Liver (tissue), 9 donors: Measurements from ENCODE around the gene MEIS2. TPM values are rescaled to one million over a fixed set of nuclear protein-coding genes. Genes with fewer than 3 reads are reported as not detected.
A peak's percentile ranks its signal among the peaks of the same experiment; 100 is the strongest.

Source experiments
- DNase-seq: peaks from one replicate; pipeline ENCODE4 v3.0.0-alpha.2; 2017; ENCODE audit warnings: low spot score
- H3K27ac ChIP-seq, 2 donors: one replicate each; pipeline ENCODE4 v1.7.0; 2013; ENCODE audit warnings: inconsistent platforms in 2 of 2, low read length in 2 of 2, control low read depth in 1 of 2, low read depth in 1 of 2, mild to moderate bottlenecking in 1 of 2
- H3K27me3 ChIP-seq, 4 donors: one replicate each; pipeline versions ENCODE4 v1.6.1 to v1.7.0; 2013; ENCODE audit warnings: low read length in 3 of 4, inconsistent platforms in 1 of 4, mild to moderate bottlenecking in 1 of 4, moderate library complexity in 1 of 4; ENCODE audit not compliant: control insufficient read depth in 4 of 4, insufficient read depth in 4 of 4
- H3K36me3 ChIP-seq, 4 donors: one replicate each; pipeline versions ENCODE4 v1.6.1 to v1.7.0; 2013; ENCODE audit warnings: low read length in 3 of 4, mild to moderate bottlenecking in 3 of 4, low read depth in 1 of 4, moderate library complexity in 1 of 4; ENCODE audit not compliant: control insufficient read depth in 4 of 4, insufficient read depth in 3 of 4
- H3K4me1 ChIP-seq, 4 donors: one replicate each; pipeline versions ENCODE4 v1.6.1 to v1.7.0; 2013; ENCODE audit warnings: low read length in 3 of 4, mild to moderate bottlenecking in 3 of 4, moderate library complexity in 1 of 4; ENCODE audit not compliant: control insufficient read depth in 4 of 4, insufficient read depth in 4 of 4
- H3K4me3 ChIP-seq, 3 donors: one replicate each; pipeline versions ENCODE4 v1.6.1 to v1.7.0; 2013; ENCODE audit warnings: low read length in 3 of 3, control low read depth in 1 of 3, low read depth in 1 of 3, mild to moderate bottlenecking in 1 of 3
- H3K9ac ChIP-seq, 2 donors: one replicate each; pipeline ENCODE4 v1.7.0; 2013; ENCODE audit warnings: low read length in 2 of 2, mild to moderate bottlenecking in 2 of 2, moderate library complexity in 2 of 2, control low read depth in 1 of 2, low read depth in 1 of 2
- H3K9me3 ChIP-seq, 4 donors: one replicate each; pipeline versions ENCODE4 v1.6.1 to v1.7.0; 2013; ENCODE audit warnings: low read length in 3 of 4; ENCODE audit not compliant: control insufficient read depth in 4 of 4
- EGR1 ChIP-seq, 2 donors: IDR thresholded peaks; 2 replicates each; pipeline ENCODE4 v1.6.1; 2016 to 2018; ENCODE audit warnings: antibody characterized with exemption in 2 of 2, low read depth in 2 of 2
- FOXA1 ChIP-seq: IDR thresholded peaks from 2 replicates; pipeline ENCODE4 v1.6.1; 2016; ENCODE audit warnings: antibody characterized with exemption
- FOXA2 ChIP-seq: IDR thresholded peaks from 2 replicates; pipeline ENCODE4 v1.6.1; 2016; ENCODE audit warnings: antibody characterized with exemption
- GABPA ChIP-seq, 2 donors: IDR thresholded peaks in 1 of 2; conservative IDR thresholded peaks in 1 of 2; 2 replicates each; pipeline ENCODE4 v1.6.1; 2016; ENCODE audit warnings: antibody characterized with exemption in 2 of 2, mild to moderate bottlenecking in 1 of 2, moderate library complexity in 1 of 2
- HNF4A ChIP-seq, 2 donors: conservative IDR thresholded peaks; 2 replicates each; pipeline ENCODE4 v1.6.1; 2016; ENCODE audit warnings: antibody characterized with exemption in 2 of 2, mild to moderate bottlenecking in 2 of 2
- HNF4G ChIP-seq: IDR thresholded peaks from 2 replicates; pipeline ENCODE4 v1.6.1; 2016; ENCODE audit warnings: antibody characterized with exemption
- JUND ChIP-seq, 2 donors: IDR thresholded peaks; 2 replicates each; pipeline ENCODE4 v1.6.1; 2016; ENCODE audit warnings: antibody characterized with exemption in 2 of 2
- NR2F2 ChIP-seq: IDR thresholded peaks from 2 replicates; pipeline ENCODE4 v1.6.1; 2016; ENCODE audit warnings: antibody characterized with exemption
- RAD21 ChIP-seq, 2 donors: IDR thresholded peaks; 2 replicates each; pipeline ENCODE4 v1.6.1; 2016; ENCODE audit warnings: antibody characterized with exemption in 2 of 2, mild to moderate bottlenecking in 2 of 2
- RXRA ChIP-seq, 2 donors: IDR thresholded peaks; 2 replicates each; pipeline ENCODE4 v1.6.1; 2017 to 2018; ENCODE audit warnings: antibody characterized with exemption in 2 of 2, mild to moderate bottlenecking in 1 of 2
- SP1 ChIP-seq: IDR thresholded peaks from 2 replicates; pipeline ENCODE4 v1.6.1; 2018; ENCODE audit warnings: antibody characterized with exemption, mild to moderate bottlenecking
- TAF1 ChIP-seq: conservative IDR thresholded peaks from 2 replicates; pipeline ENCODE4 v1.6.1; 2016; ENCODE audit warnings: antibody characterized with exemption, mild to moderate bottlenecking
- YY1 ChIP-seq: IDR thresholded peaks from 2 replicates; pipeline ENCODE4 v1.6.1; 2016; ENCODE audit warnings: antibody characterized with exemption, mild to moderate bottlenecking
- WGBS: extraction: QIAGEN DNeasy Blood & Tissue Kit; methylation state at CpG from one replicate; pipeline ENCODE4 v1.1.7; 2013; 5-methylcytosine and 5-hydroxymethylcytosine counted together
- polyA plus RNA-seq, 2 donors: library from polyadenylated mRNA; stranded (reverse) in 1 of 2; unstranded in 1 of 2; fragments of 200-250 nt in 1 of 2; fragments of >200 nt in 1 of 2; fragmentation: Nextera tagmentation in 1 of 2; extraction: Ambion mirVana in 1 of 2; gene quantifications; one replicate each; pipeline versions ENCODE4 v1.2.1 to v1.2.3, GENCODE V29; 2013 to 2015
- total RNA-seq, 2 donors: library from RNA; depleted of rRNA; stranded (reverse); fragments of >200 nt; gene quantifications; one replicate each; pipeline ENCODE4 v1.2.3, GENCODE V29; 2014
- TF ChIP-seq, protein P1 (sequence below): fragments of 150-350 bp; IDR thresholded peaks from 2 replicates; pipeline ENCODE4 v1.5.1; 2017; ENCODE audit warnings: improper control_type of control experiment, low read depth, low read length; ENCODE audit not compliant: missing input control
- TF ChIP-seq, protein P2 (sequence below): IDR thresholded peaks from 2 replicates; pipeline ENCODE4 v1.6.1; 2016; ENCODE audit warnings: antibody characterized with exemption
- TF ChIP-seq, protein P3 (sequence below): IDR thresholded peaks from 2 replicates; pipeline ENCODE4 v1.6.1; 2016; ENCODE audit warnings: antibody characterized with exemption, mild to moderate bottlenecking
- TF ChIP-seq, protein P4 (sequence below): IDR thresholded peaks from 2 replicates; pipeline ENCODE4 v1.6.1; 2016; ENCODE audit warnings: antibody characterized with exemption
- TF ChIP-seq, protein P5 (sequence below): IDR thresholded peaks from 2 replicates; pipeline ENCODE4 v1.6.1; 2016; ENCODE audit warnings: antibody characterized with exemption
- donor health status: healthy.
- donor health status: healthy.
- donor health status: healthy.
- donor health status: healthy.
- donor health status: healthy.

The MEIS2 gene
- total and polyA plus RNA-seq, 4 donors: 3.9 to 12.6 (median 7.6) TPM

DNA sequence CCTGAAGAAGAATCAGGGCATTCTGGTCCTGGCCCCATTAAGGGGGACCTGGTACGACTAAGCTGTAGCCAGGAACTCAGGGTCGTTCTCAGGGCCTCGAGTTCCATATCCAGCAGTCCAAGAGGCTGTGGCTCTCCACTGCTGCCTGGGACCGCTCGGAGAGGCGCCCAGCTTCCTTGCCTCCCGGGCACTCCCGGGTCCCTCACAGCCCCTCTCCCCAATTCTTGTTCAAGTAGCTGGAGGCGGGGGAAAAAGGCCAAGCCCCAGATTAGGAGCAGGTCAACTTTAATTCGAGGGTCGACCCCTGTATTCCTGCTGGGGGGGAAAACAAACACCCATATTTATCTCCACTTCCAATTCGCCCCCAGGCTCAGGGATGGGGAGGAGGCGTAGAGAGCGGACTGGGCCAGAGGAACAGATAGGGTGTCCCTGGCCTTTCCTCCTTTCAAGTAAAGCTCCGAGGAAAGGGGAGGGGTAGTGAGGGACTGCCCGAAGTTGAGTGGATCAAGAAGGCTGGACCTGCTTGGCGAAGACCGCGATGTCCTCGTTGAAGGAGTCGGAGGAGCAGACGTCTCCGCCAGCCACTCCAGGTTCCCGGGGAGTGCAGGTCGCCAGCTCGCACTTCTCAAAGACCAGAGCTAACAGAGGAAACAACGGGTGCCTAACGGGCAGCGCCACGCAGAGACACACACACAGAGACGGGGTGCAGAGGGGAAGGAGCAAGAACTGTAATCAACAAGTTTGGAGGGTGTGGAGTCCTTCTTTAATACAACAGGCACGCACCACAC, 4.4 kb downstream of the MEIS2 start:
- H3K4me1 ChIP-seq: peaks cover 0 to 5% (median 2%) of the 10 kb centered on the region in 4 donors
- WGBS: 69% methylated on average over 32 of the region's 32 CpGs
- H3K36me3 ChIP-seq: peaks cover 0 to 7% (median 5%) of the 10 kb centered on the region in 4 donors
- peak overlapping the region; percentile 31 to 53 for H3K27ac ChIP-seq
- no peak for DNase-seq
- TF ChIP-seq HNF4G: no peak
- no peak for TF ChIP-seq GABPA (IDR thresholded peaks at IDR 0.05 in 1 of 2, conservative IDR thresholded peaks at IDR 0.05 in 1 of 2)
- no peak for TF ChIP-seq NR2F2
- TF ChIP-seq HNF4A (conservative IDR thresholded peaks at IDR 0.05): no peak
- no peak for TF ChIP-seq EGR1 (IDR thresholded peaks at IDR 0.05; ENCODE audit: low read depth in 2 of 2)
- TF ChIP-seq, protein P1, sequence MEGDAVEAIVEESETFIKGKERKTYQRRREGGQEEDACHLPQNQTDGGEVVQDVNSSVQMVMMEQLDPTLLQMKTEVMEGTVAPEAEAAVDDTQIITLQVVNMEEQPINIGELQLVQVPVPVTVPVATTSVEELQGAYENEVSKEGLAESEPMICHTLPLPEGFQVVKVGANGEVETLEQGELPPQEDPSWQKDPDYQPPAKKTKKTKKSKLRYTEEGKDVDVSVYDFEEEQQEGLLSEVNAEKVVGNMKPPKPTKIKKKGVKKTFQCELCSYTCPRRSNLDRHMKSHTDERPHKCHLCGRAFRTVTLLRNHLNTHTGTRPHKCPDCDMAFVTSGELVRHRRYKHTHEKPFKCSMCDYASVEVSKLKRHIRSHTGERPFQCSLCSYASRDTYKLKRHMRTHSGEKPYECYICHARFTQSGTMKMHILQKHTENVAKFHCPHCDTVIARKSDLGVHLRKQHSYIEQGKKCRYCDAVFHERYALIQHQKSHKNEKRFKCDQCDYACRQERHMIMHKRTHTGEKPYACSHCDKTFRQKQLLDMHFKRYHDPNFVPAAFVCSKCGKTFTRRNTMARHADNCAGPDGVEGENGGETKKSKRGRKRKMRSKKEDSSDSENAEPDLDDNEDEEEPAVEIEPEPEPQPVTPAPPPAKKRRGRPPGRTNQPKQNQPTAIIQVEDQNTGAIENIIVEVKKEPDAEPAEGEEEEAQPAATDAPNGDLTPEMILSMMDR: no peak
- TF ChIP-seq TAF1: no peak
- no peak for TF ChIP-seq YY1
- no peak for TF ChIP-seq RXRA (IDR thresholded peaks at IDR 0.05)
- TF ChIP-seq FOXA2: no peak
- no peak for TF ChIP-seq FOXA1
- TF ChIP-seq, protein P2, sequence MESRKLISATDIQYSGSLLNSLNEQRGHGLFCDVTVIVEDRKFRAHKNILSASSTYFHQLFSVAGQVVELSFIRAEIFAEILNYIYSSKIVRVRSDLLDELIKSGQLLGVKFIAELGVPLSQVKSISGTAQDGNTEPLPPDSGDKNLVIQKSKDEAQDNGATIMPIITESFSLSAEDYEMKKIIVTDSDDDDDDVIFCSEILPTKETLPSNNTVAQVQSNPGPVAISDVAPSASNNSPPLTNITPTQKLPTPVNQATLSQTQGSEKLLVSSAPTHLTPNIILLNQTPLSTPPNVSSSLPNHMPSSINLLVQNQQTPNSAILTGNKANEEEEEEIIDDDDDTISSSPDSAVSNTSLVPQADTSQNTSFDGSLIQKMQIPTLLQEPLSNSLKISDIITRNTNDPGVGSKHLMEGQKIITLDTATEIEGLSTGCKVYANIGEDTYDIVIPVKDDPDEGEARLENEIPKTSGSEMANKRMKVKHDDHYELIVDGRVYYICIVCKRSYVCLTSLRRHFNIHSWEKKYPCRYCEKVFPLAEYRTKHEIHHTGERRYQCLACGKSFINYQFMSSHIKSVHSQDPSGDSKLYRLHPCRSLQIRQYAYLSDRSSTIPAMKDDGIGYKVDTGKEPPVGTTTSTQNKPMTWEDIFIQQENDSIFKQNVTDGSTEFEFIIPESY: no peak
- peak overlapping the region in 1 of 3 donors; percentile 65 for H3K4me3 ChIP-seq
- no peaks in the 10 kb centered on the region for H3K27me3 ChIP-seq
- no peaks in the 10 kb centered on the region for H3K9me3 ChIP-seq
- no peak overlapping the region for H3K9ac ChIP-seq

DNA sequence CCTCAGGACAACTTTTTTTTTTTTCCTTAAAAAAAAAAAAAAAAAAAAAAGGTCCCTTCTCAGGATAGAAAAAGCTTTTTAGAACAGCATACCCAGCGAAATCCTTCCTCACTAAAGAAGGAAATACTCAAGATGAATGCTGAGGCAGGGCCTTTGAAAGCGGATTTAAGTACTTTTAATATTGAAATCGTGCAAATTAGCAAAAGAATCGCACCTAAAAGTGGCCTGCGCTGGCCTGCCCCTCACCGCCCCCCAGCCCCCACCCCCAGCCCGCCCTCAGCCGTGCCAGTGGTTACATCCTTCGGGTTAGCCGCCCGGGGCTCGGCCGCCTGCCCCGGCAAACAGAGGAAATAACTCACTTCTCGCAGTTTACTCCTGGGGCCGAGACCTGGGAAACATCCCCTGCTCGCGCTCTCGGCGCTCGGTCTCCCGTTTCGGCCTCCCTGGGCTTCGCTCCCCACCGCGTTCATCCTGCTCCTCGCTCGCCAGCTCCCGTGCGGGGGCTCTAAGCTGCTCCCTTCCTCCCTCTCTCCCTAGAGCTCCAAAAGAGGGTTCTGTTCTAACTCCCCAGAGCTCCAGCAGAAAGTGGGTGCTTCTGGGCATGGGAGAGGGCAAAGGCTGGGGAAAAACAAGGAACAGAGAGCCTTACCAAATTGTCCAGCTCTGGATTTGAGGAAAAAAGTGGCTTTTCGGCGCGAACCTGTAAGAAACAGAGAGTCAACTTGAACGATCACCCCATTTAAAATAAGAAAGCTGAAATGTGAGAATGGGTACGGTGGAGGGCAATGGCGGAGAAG, 5.2 kb downstream of the MEIS2 start:
- no peak overlapping the region for H3K4me3 ChIP-seq
- peaks cover 0 to 7% (median 5%) of the 10 kb centered on the region in 4 donors for H3K36me3 ChIP-seq
- peak overlapping the region in 1 of 2 donors; percentile 35 for H3K27ac ChIP-seq
- H3K9ac ChIP-seq: no peak overlapping the region
- H3K4me1 ChIP-seq: peaks cover 0 to 4% (median 2%) of the 10 kb centered on the region in 4 donors
- no peaks in the 10 kb centered on the region for H3K9me3 ChIP-seq
- TF ChIP-seq RAD21 (IDR thresholded peaks at IDR 0.05): no peak
- no peak for TF ChIP-seq FOXA1
- TF ChIP-seq, protein P1: no peak
- no peak for TF ChIP-seq GABPA (IDR thresholded peaks at IDR 0.05 in 1 of 2, conservative IDR thresholded peaks at IDR 0.05 in 1 of 2)
- TF ChIP-seq, protein P3, sequence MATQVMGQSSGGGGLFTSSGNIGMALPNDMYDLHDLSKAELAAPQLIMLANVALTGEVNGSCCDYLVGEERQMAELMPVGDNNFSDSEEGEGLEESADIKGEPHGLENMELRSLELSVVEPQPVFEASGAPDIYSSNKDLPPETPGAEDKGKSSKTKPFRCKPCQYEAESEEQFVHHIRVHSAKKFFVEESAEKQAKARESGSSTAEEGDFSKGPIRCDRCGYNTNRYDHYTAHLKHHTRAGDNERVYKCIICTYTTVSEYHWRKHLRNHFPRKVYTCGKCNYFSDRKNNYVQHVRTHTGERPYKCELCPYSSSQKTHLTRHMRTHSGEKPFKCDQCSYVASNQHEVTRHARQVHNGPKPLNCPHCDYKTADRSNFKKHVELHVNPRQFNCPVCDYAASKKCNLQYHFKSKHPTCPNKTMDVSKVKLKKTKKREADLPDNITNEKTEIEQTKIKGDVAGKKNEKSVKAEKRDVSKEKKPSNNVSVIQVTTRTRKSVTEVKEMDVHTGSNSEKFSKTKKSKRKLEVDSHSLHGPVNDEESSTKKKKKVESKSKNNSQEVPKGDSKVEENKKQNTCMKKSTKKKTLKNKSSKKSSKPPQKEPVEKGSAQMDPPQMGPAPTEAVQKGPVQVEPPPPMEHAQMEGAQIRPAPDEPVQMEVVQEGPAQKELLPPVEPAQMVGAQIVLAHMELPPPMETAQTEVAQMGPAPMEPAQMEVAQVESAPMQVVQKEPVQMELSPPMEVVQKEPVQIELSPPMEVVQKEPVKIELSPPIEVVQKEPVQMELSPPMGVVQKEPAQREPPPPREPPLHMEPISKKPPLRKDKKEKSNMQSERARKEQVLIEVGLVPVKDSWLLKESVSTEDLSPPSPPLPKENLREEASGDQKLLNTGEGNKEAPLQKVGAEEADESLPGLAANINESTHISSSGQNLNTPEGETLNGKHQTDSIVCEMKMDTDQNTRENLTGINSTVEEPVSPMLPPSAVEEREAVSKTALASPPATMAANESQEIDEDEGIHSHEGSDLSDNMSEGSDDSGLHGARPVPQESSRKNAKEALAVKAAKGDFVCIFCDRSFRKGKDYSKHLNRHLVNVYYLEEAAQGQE: no peak
- no peak for TF ChIP-seq FOXA2
- TF ChIP-seq, protein P4, sequence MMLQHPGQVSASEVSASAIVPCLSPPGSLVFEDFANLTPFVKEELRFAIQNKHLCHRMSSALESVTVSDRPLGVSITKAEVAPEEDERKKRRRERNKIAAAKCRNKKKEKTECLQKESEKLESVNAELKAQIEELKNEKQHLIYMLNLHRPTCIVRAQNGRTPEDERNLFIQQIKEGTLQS: no peak
- no peak for TF ChIP-seq YY1
- TF ChIP-seq NR2F2: no peak
- TF ChIP-seq, protein P5, sequence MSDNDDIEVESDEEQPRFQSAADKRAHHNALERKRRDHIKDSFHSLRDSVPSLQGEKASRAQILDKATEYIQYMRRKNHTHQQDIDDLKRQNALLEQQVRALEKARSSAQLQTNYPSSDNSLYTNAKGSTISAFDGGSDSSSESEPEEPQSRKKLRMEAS: no peak
- no peak for TF ChIP-seq JUND (IDR thresholded peaks at IDR 0.05)
- TF ChIP-seq HNF4A (conservative IDR thresholded peaks at IDR 0.05): no peak
- TF ChIP-seq SP1: no peak
- no peak for TF ChIP-seq EGR1 (IDR thresholded peaks at IDR 0.05; ENCODE audit: low read depth in 2 of 2)
- TF ChIP-seq HNF4G: no peak
- DNase-seq: no peak
- WGBS: 66% methylated on average over 36 of the region's 36 CpGs
- H3K27me3 ChIP-seq: no peaks in the 10 kb centered on the region
